Epidermal melanocyte (primary cell): Measurements from ENCODE around the gene CDK16.

Source experiments
- DNase-seq: peaks from one replicate; pipeline ENCODE4 v3.0.0; 2011; ENCODE audit warnings: low spot score; ENCODE audit not compliant: insufficient read length

Gene CDK16

GRCh38 chrX:47185241-47185640 is 33.2 kb upstream of the CDK16 start:
- no peak for DNase-seq

- no peak for DNase-seq
Measured at GRCh38 chrX:47186096-47186740, 32.3 kb upstream of the CDK16 start.

- no peak for DNase-seq
Measured at GRCh38 chrX:47187106-47187677, 31.3 kb upstream of the CDK16 start.

GRCh38 chrX:47189906-47190305 is 28.6 kb upstream of the CDK16 start:
- no peak for DNase-seq

GRCh38 chrX:47190445-47191269 is 27.8 kb upstream of the CDK16 start:
- DNase-seq: peak; percentile 87

- no peak for DNase-seq
Measured at GRCh38 chrX:47191331-47191730, 27.1 kb upstream of the CDK16 start.

GRCh38 chrX:47191806-47192401 is 26.6 kb upstream of the CDK16 start:
- DNase-seq: no peak

- peak; percentile 77 for DNase-seq
Measured at GRCh38 chrX:47193475-47194193, 24.8 kb upstream of the CDK16 start, which contains the start of gene UBA1. Gene UBA1, plus strand, starts transcription at chrX:47193829. Its CDS starts 4,974 bp downstream, at chrX:47198803.

GRCh38 chrX:47194194-47194787 is 24.2 kb upstream of the CDK16 start:
- DNase-seq: no peak

GRCh38 chrX:47196098-47196497 is 22.4 kb upstream of the CDK16 start:
- DNase-seq: no peak

- DNase-seq: no peak
Measured at GRCh38 chrX:47197526-47197925, 21.0 kb upstream of the CDK16 start.

GRCh38 chrX:47198026-47198686 is 20.3 kb upstream of the CDK16 start:
- no peak for DNase-seq

- no peak for DNase-seq
Measured at GRCh38 chrX:47198687-47199080, 19.8 kb upstream of the CDK16 start.

- no peak for DNase-seq
Measured at GRCh38 chrX:47199286-47199685, 19.2 kb upstream of the CDK16 start.

GRCh38 chrX:47200385-47201150 is 17.9 kb upstream of the CDK16 start:
- DNase-seq: no peak

- DNase-seq: no peak
Measured at GRCh38 chrX:47201345-47201944, 17.0 kb upstream of the CDK16 start.

- DNase-seq: no peak
Measured at GRCh38 chrX:47202316-47202715, 16.2 kb upstream of the CDK16 start.

- DNase-seq: no peak
Measured at GRCh38 chrX:47202877-47203276, 15.6 kb upstream of the CDK16 start.

GRCh38 chrX:47204970-47205369 is 13.5 kb upstream of the CDK16 start:
- no peak for DNase-seq
